T-helper 1 cell treated with Interleukin-12 subunit alpha and Interleukin-12 subunit beta and Interleukin-4 antibody, amounts not matched to agents 30 μg/mL and 1 μg/mL, for 36 hours (primary cell): ENCODE measurements around the gene ARHGEF25.
"Not testable (repeated sequence)": the region's sequence is repeated elsewhere in the genome, so short reads cannot be mapped to it uniquely, and the experiment has no call there.

Experiments used
- H3K27ac Mint-ChIP-seq: one replicate; pipeline ENCODE4 v1.8.0; 2021; ENCODE audit warnings: mild to moderate bottlenecking, mixed read lengths
- H3K27me3 Mint-ChIP-seq: one replicate; pipeline ENCODE4 v1.8.0; 2021; ENCODE audit warnings: low read depth, mixed read lengths
- H3K36me3 Mint-ChIP-seq: one replicate; pipeline ENCODE4 v1.8.0; 2021; ENCODE audit warnings: low read depth, mixed read lengths
- H3K4me1 Mint-ChIP-seq: one replicate; pipeline ENCODE4 v1.8.0; 2021; ENCODE audit warnings: low read depth, mixed read lengths
- H3K4me3 Mint-ChIP-seq: one replicate; pipeline ENCODE4 v1.8.0; 2021; ENCODE audit warnings: mild to moderate bottlenecking, moderate library complexity, mixed read lengths
- H3K9me3 Mint-ChIP-seq: one replicate; pipeline ENCODE4 v1.8.0; 2021; ENCODE audit warnings: mixed read lengths

Gene ARHGEF25

DNA sequence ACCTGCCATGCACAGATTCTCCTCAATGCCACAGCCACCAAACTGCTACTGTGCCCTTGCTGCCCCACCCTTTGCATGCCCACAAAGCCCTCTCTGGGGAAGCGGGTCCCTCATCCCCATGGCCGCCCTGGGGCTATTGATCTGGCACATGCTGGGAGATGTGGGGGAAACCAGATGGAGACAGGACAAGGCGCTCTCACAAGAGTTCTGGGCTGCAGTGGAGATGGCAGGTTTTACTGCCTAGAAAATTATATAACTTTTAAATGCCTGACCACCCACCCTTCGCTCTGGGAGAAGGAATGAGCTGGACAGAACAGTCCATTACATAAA is 30.8 kb upstream of the ARHGEF25 start:
- peaks cover 4% of the 10 kb centered on the region for H3K4me1 Mint-ChIP-seq
- H3K36me3 Mint-ChIP-seq, result no peaks in the 10 kb centered on the region
- H3K9me3 Mint-ChIP-seq, result no peaks in the 10 kb centered on the region
- no peak overlapping the region for H3K4me3 Mint-ChIP-seq
- no peak overlapping the region for H3K27ac Mint-ChIP-seq
- H3K27me3 Mint-ChIP-seq, result peaks cover 5% of the 10 kb centered on the region

DNA sequence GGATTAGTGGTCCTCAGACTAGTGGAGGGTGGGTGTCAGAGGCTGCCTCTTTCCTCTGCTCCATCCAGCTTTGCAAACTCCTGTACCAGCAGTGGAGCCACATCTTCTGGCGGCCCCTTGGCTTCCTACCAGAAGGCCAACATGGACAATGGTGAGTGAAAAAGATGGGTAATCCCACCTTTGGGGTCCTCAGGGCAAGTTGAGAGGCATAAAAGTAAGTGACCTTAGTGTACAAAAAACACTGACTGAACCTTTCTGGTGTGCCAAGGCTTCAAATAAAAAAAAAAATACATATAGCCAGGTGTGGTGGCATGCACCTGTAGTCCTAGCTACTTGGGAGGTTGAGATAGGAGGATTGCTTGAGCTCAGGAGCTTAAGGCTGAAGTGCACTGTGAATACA is 29.4 kb upstream of the ARHGEF25 start:
- peaks cover 4% of the 10 kb centered on the region for H3K4me1 Mint-ChIP-seq
- H3K9me3 Mint-ChIP-seq, result no peaks in the 10 kb centered on the region
- peaks cover 5% of the 10 kb centered on the region for H3K27me3 Mint-ChIP-seq
- no peak overlapping the region for H3K27ac Mint-ChIP-seq
- no peak overlapping the region for H3K4me3 Mint-ChIP-seq
- no peaks in the 10 kb centered on the region for H3K36me3 Mint-ChIP-seq

DNA sequence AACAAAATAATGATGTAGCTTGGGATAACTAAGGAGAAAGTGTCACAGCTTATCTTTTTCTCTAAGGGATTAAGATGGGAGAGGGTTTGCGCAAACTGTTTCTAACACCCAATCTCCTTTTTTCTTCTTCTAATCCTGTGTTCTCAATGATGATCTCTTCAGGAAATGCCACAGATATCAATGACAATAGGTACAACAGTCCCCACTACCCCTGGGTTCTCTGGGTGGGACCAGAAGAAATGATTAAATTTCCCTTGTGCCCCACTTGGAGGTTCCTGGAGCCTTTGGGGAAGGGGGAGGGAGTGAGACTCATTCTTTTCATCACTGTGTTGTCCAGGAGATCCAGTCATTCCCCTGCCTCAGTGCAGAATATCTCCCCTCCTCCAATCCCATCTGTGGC is 28.8 kb upstream of the ARHGEF25 start:
- H3K4me3 Mint-ChIP-seq, result no peak overlapping the region
- no peaks in the 10 kb centered on the region for H3K36me3 Mint-ChIP-seq
- H3K27me3 Mint-ChIP-seq, result peaks cover 5% of the 10 kb centered on the region

DNA sequence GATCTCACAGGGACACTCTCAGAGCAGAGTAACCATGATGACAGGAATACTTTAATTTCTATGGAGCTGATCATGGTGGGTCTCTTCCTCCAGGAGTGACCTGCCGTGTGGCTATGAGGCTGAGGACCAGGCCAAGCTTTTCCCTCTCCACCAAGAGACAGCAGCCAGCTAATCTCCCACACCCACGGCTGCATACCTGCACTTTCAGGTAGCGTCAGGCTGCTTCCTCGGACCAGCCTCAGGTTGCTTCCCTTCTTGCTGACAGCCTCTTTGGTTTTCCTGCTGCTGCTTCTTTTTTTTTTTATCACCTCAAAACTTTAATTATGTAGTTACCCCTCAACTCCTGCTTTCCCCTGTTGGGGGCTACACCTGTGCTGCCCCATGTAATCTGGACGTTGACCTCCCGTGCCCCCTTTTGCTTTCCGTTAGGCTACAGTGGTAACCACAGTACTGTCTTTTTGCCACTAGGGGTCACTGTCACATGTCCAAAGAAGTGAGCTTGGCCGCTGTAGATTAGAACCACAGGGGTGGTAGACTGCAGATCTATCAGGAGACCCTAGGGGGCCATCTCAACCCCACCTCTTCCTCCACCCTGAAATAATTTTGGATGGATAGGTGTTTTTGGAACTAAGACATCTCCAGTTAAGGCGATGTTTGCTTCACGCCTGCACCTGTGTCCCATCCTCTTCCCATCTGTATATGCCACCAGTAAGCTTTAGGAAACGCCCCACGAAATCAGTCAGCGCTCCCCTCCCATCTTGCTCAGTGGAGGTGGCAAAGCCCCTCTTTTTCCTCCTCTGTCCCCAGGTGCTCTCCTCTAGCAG is 28.0 kb upstream of the ARHGEF25 start:
- Mint-ChIP-seq H3K27me3 (peaks cover 5% of the 10 kb centered on the region), H3K4me1 (peaks cover 4% of the 10 kb centered on the region), H3K27ac (no peak overlapping the region), H3K4me3 (no peak overlapping the region), H3K36me3 (no peaks in the 10 kb centered on the region), H3K9me3 (no peaks in the 10 kb centered on the region)

More for the DNA sequence above, 28.8 kb upstream of the ARHGEF25 start:
- Mint-ChIP-seq H3K4me1 (peaks cover 4% of the 10 kb centered on the region), H3K9me3 (no peaks in the 10 kb centered on the region), H3K27ac (no peak overlapping the region)

DNA sequence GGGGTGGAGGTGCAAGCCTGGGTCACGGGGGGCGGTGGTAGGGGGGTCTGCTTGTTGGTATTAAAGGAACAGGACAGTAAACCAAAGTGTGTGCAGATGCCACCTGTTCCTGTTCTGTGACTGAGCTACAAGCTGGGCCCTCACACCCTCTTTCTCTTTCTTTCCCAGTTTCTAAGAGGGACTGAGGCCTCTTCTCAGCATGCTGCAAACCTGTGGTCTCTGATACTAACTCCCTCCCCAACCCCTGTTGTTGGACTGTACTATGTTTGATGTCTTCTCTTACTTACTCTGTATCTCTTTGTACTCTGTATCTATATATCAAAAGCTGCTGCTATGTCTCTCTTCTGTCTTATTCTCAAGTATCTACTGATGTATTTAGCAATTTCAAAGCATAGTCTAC is 27.2 kb upstream of the ARHGEF25 start:
- Mint-ChIP-seq H3K27ac (no peak overlapping the region), H3K4me3 (no peak overlapping the region), H3K27me3 (peaks cover 5% of the 10 kb centered on the region), H3K9me3 (no peaks in the 10 kb centered on the region), H3K4me1 (peaks cover 4% of the 10 kb centered on the region), H3K36me3 (no peaks in the 10 kb centered on the region)

DNA sequence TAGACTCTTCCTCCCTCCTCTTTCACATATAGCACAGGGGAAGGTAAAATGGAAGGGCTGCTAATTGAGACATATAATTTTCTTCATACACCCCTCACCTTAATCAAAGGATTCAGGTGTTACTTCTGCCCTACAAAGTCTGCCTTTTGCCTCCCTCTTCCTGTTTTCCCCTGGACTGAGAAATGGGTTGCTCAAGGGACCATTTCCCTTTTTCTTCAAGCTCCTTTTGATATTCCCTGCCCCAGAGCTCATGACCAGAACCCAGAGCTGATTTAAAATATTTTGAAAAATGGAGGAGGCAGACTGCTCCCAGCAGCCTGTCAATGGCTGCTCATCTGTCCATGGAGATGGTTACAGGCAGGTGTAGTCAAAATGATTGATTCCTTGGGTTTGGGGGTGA is 26.5 kb upstream of the ARHGEF25 start:
- Mint-ChIP-seq H3K9me3 (no peaks in the 10 kb centered on the region), H3K27me3 (peaks cover 5% of the 10 kb centered on the region), H3K4me1 (peaks cover 4% of the 10 kb centered on the region), H3K27ac (no peak overlapping the region), H3K4me3 (no peak overlapping the region), H3K36me3 (no peaks in the 10 kb centered on the region)

DNA sequence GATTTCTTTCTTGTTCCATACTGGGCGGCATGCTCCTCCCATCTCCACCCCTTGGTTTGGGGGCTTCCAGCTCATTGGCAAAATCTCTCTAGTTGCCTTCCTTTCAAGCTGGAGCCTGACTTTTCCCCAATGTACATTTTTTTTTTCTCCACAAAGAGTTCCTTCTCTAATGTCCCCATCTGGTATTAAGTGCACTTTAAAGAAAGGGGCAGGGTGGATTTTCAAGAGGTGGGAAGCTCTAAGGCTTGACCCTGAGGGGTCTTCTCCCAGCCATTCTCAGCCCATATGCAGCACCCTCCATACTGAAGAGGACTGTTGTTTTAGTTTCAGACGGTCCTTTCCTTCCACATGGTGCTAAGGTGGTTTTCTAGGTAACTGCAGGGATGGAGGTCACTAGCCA is 26.1 kb upstream of the ARHGEF25 start:
- no peak overlapping the region for H3K4me3 Mint-ChIP-seq
- no peaks in the 10 kb centered on the region for H3K9me3 Mint-ChIP-seq
- peaks cover 5% of the 10 kb centered on the region for H3K27me3 Mint-ChIP-seq

DNA sequence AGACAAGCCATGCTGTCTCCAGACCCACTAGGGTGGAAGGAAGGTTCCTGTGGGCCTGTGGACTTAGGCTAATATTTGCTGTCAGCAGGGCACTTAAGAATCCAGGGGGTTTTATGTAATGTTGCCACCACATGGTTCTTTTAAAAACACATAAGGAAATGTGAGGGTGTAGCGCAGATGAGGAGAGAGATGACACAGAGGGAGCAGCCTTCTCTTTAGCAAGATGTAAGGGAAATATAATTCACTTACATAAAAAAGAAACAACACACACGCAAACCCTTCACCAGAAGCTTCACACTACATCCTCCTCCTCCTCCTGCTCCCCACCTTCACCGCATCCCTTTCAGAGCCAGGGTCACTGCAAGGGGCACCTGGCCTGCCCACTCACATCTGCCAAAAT is 25.1 kb upstream of the ARHGEF25 start:
- Mint-ChIP-seq H3K4me1 (peaks cover 9% of the 10 kb centered on the region), H3K36me3 (no peaks in the 10 kb centered on the region), H3K9me3 (no peaks in the 10 kb centered on the region), H3K4me3 (no peak overlapping the region), H3K27me3 (peaks cover 5% of the 10 kb centered on the region), H3K27ac (no peak overlapping the region)

More for the DNA sequence above, 26.1 kb upstream of the ARHGEF25 start:
- Mint-ChIP-seq H3K4me1 (peaks cover 4% of the 10 kb centered on the region), H3K27ac (no peak overlapping the region), H3K36me3 (no peaks in the 10 kb centered on the region)

DNA sequence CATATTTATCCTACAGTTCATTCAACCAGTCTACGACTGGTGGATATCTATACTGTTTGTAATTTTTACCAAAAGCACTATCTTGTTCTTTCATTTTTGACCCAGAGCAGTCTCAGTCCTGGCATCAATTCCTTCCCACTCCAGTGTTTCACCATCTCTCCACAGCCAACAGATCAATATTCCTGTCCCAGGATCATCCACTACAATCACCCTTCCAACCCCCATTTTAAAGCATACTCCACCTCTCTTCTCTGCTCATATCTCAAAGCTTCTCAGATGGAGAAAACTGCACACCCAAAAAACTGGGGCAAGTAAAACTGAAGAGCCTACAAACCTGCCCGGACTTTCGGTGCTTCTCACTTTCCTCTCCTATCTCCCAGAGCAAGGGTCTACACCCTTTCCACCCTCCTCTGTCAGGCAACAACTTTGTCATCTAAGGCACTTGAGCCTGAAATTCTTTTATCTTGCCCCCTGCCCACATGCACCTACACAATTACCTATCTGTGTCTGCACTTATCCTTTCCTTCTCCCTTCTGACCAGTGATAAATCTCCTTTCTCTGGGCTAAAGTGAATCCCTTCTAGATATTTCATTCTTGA is 24.3 kb upstream of the ARHGEF25 start:
- no peaks in the 10 kb centered on the region for H3K36me3 Mint-ChIP-seq
- H3K4me3 Mint-ChIP-seq, result no peak overlapping the region
- no peak overlapping the region for H3K27ac Mint-ChIP-seq
- no peaks in the 10 kb centered on the region for H3K9me3 Mint-ChIP-seq
- peaks cover 15% of the 10 kb centered on the region for H3K4me1 Mint-ChIP-seq
- peaks cover 5% of the 10 kb centered on the region for H3K27me3 Mint-ChIP-seq

DNA sequence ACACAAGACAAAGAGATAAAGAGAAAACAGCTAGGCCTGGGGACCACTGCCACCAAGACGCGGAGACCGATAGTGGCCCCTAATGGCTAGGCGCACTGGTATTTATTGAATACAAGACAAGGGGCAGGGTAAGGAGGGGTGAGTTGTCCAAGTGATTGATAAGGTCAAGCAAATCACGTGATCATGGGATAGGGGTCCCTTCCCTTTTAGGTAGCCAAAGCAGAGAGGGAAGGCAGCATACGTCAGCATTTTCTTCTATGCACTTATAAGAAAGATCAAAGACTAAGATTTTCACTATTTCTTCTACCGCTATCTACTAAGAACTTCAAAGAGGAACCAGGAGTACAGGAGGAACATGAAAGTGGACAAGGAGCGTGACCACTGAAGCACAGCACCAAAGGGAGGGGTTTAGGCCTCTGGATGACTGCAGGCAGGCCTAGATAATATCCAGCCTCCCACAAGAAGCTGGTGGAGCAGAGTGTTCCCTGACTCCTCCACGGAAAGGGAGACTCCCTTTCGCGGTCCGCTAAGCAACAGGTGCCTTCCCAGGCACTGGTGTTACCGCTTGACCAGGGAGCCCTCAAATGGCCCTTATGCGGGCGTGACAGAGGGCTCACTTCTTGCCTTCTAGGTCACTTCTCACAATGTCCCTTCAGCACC is 22.2 kb upstream of the ARHGEF25 start:
- H3K4me3 Mint-ChIP-seq, H3K36me3 Mint-ChIP-seq, H3K27ac Mint-ChIP-seq, H3K27me3 Mint-ChIP-seq, H3K9me3 Mint-ChIP-seq: not testable (repeated sequence)
- H3K4me1 Mint-ChIP-seq, result peaks cover 22% of the 10 kb centered on the region

DNA sequence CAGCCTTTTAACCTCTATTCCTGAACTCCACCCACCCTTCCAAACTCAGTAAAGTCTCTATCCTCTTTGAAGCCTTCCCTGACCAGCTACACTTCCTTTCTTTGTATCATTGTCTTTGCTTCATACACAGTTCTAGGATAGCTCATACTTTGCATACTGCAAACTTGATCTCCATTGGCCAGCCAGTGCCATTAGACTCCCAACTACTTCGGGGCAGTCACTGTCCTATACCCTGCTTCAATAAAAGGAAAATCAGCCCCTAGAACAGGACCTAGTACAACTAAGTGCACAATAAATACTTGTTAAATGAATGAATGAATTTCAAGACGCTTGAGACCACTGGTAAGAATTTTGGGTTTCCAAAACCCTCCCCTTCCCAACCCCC is 20.8 kb upstream of the ARHGEF25 start:
- peak overlapping the region; percentile 85 for H3K4me3 Mint-ChIP-seq
- peaks cover 22% of the 10 kb centered on the region for H3K4me1 Mint-ChIP-seq
- H3K36me3 Mint-ChIP-seq, result no peaks in the 10 kb centered on the region
- H3K9me3 Mint-ChIP-seq, result no peaks in the 10 kb centered on the region
- peak overlapping the region; percentile 69 for H3K27ac Mint-ChIP-seq
- H3K27me3 Mint-ChIP-seq, result no peaks in the 10 kb centered on the region

DNA sequence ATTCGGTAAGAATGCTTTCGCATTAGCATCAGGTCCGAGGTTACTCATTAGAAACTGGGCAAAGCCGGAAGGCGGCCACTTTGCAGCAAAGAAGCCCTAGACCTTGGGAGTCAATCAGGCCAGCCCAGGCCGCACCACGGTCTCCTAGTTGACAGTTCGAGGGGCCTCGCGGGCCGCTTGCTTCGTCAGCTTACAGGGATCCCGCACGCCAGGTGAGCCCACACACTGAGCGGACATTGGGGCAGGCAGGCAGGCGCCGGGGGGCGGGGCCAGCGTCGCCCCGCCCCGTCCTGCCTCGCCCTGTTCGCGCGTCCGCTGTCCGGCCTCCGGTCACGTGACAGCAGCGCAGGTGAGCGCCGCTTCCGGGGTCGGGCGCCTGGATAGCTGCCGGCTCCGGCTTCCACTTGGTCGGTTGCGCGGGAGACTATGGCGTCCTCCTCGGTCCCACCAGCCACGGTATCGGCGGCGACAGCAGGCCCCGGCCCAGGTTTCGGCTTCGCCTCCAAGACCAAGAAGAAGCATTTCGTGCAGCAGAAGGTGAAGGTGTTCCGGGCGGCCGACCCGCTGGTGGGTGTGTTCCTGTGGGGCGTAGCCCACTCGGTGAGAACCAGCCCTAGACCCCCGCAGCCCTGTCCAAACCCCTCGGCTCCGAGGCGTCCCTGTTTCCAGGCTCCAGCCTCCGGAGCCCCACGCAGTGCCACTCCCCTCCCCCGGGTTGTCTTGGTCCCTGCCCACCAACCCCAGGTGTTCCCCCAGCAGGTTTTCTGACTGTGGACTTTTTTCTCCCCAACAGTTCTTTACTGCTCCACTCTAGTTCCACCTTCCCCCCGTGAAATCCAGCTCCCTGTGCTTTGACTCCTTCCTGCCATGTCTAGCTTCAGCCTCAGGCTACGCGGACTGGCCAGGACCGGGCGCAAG is 20.1 kb upstream of the ARHGEF25 start, which contains the start of gene PIP4K2C:
Gene PIP4K2C, plus strand, starts transcription at position 329 of the 918 bp plus-strand sequence. Its CDS starts 98 bp downstream, at position 427.
- no peaks in the 10 kb centered on the region for H3K9me3 Mint-ChIP-seq
- peaks cover 5% of the 10 kb centered on the region for H3K36me3 Mint-ChIP-seq
- no peaks in the 10 kb centered on the region for H3K27me3 Mint-ChIP-seq
- peak within 1 kb of the TSS; percentile 85 for H3K4me3 Mint-ChIP-seq
- peaks cover 22% of the 10 kb centered on the region for H3K4me1 Mint-ChIP-seq
- peak within 1 kb of the TSS; percentile 70 for H3K27ac Mint-ChIP-seq

DNA sequence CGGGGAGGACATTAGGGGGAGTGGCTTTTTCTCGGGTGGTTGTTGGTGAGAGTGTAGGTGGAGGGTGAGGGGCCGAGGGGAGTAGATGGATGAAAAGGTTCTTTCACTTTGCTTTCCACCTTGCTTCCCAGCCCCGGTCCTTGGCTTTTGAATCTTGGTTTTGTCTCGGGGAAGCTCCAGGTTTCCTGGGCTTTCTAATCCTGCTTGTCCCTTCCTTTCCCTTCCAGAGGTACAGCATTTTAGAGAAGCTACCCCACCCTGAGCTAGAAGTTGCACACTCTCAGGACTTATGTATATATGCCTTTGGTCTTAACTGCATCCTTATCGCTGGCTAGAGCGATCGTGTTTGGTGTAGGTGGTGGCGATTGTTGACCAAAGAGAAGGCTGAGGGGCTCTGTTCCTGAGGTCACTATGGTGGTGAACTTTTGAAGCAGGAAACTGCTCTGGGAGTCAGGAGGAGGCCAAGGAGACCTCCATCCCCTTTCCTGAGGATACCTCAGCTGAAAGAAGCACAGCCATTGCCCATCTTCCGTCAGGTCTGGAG is 19.4 kb upstream of the ARHGEF25 start:
- no peaks in the 10 kb centered on the region for H3K27me3 Mint-ChIP-seq
- H3K36me3 Mint-ChIP-seq, result peaks cover 8% of the 10 kb centered on the region
- peak overlapping the region; percentile 70 for H3K27ac Mint-ChIP-seq
- no peaks in the 10 kb centered on the region for H3K9me3 Mint-ChIP-seq
- H3K4me1 Mint-ChIP-seq, result peaks cover 22% of the 10 kb centered on the region
- H3K4me3 Mint-ChIP-seq, result peak overlapping the region; percentile 85

DNA sequence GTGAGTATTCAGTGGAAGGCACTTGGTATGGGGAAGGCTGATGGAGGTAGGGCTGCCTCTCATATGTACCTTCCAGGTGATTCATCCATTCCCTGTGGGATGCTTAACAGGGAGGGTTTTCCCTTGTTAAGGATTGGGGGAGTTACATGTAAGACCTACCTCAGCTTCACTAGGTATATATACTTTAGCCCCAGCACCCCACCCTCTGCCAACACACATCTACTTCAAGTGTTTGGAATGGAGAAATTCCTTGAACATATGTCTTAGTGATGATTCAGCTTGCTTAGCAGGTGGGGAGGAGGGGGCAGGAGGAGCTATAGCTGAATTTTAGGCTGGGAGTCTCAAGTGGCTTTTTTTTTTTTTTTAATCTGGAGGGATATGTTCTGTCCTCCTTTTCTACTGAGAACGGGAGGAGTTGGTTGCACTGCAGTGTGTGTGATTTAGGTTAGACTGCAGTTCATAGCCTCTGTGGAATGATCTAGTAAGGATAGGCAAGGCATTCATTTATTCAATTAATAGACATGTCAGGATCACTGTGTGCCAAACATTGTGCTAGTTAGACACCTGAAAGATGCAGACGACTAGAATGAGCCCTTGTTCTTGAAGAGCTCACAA is 18.6 kb upstream of the ARHGEF25 start:
- Mint-ChIP-seq H3K36me3 (peaks cover 14% of the 10 kb centered on the region), H3K27ac (no peak overlapping the region), H3K4me1 (peaks cover 22% of the 10 kb centered on the region), H3K27me3 (no peaks in the 10 kb centered on the region), H3K9me3 (no peaks in the 10 kb centered on the region), H3K4me3 (peak overlapping the region; percentile 85)
